Immature natural killer cell (primary cell): Measurements from ENCODE around the gene LITAF. TPM values are rescaled to one million over a fixed set of nuclear protein-coding genes. Genes with fewer than 3 reads are reported as not detected.
"Not testable (repeated sequence)": the region's sequence is repeated elsewhere in the genome, so short reads cannot be mapped to it uniquely, and the experiment has no call there.

Experiments used
- DNase-seq, 3 donors: peaks; one replicate each; pipeline ENCODE4 v3.0.0; 2022; ENCODE audit warnings: mixed read lengths in 1 of 3
- H3K27ac Mint-ChIP-seq, 6 donors: one replicate each; pipeline ENCODE4 v1.8.0; 2020; ENCODE audit warnings: mixed read lengths in 6 of 6, mild to moderate bottlenecking in 5 of 6, inconsistent platforms in 4 of 6, moderate library complexity in 3 of 6
- H3K27me3 Mint-ChIP-seq, 3 donors: one replicate each; pipeline ENCODE4 v1.8.0; 2020 to 2021; ENCODE audit warnings: low read depth in 3 of 3, mild to moderate bottlenecking in 3 of 3, mixed read lengths in 3 of 3, moderate library complexity in 3 of 3, inconsistent platforms in 1 of 3
- H3K36me3 Mint-ChIP-seq, 3 donors: one replicate each; pipeline ENCODE4 v1.8.0; 2020; ENCODE audit warnings: mixed read lengths in 3 of 3, inconsistent platforms in 2 of 3, mild to moderate bottlenecking in 2 of 3
- H3K4me1 Mint-ChIP-seq, 2 donors: one replicate each; pipeline ENCODE4 v1.8.0; 2020; ENCODE audit warnings: inconsistent platforms in 2 of 2, mild to moderate bottlenecking in 2 of 2, mixed read lengths in 2 of 2, moderate library complexity in 1 of 2
- H3K4me3 Mint-ChIP-seq, 5 donors: one replicate each; pipeline ENCODE4 v1.8.0; 2020; ENCODE audit warnings: mild to moderate bottlenecking in 5 of 5, mixed read lengths in 5 of 5, inconsistent platforms in 3 of 5, moderate library complexity in 3 of 5
- H3K9me3 Mint-ChIP-seq, 6 donors: one replicate each; pipeline ENCODE4 v1.8.0; 2020; ENCODE audit warnings: mild to moderate bottlenecking in 6 of 6, mixed read lengths in 6 of 6, inconsistent platforms in 4 of 6, moderate library complexity in 3 of 6
- polyA plus RNA-seq, 3 donors: library from polyadenylated mRNA; unstranded; fragments of 300-500 nt; fragmentation: Illumina TruSeq; gene quantifications; one replicate each; pipeline ENCODE4 v1.2.3, GENCODE V29; 2021

Gene LITAF
- polyA plus RNA-seq, 3 donors from 2014 or later = 1,031 to 1,827 (median 1,086) TPM

DNA sequence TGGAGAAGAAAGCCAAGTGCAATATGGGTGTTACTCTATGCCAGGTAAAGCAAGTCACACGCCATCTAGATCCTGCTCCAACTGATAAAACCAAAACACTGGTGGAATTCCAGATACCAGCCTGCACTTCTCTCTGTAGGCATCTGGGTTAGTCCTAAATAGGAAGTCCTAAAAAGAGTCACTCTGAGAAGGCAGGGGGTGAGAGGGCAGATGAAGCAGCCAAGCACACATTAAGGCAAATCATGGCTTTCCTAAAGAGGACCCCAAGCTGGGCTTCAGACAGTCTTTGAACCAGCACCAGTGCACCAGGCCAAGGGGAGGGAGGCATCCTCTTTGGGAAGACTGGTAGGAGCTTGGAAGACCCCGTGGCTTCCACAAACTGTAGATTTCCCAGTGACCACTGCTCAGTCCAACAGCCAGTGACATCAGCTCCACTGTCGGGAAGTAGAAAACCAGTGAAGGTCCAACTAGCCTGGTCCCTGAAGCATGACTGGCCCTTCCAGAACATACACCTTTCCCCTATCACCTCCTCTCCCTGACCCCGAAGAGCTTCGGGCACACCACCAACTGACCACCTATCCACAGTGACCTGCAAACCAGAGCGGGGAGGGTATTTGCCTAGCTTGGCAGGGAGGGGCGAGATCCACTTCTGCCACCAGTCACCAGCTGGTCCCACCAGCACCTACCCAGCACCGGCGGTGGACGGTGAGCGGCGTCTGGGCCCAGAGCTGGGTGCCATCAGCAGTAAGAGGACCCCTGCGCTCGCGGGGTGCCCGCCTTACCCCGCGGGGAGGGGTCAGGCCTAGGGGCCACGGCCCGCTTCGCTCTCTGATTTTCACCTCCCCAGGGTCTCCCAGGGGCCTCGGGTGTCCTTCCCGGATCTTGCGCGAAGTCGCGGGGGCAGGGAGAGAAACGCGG is 1.0 kb downstream of the LITAF start:
- Mint-ChIP-seq H3K36me3 (peaks cover 0 to 5% (median 3%) of the 10 kb centered on the region in 3 donors), H3K27me3 (peaks cover 16 to 31% (median 28%) of the 10 kb centered on the region in 3 donors), H3K9me3 (no peaks in the 10 kb centered on the region), H3K4me3 (peak overlapping the region; percentile 95 to 100 (median 97)), H3K4me1 (peaks cover 52 to 61% of the 10 kb centered on the region in 2 donors), H3K27ac (peak overlapping the region; percentile 90 to 99 (median 96))
- DNase-seq = peak in 2 of 3 donors; percentile 42 to 43

DNA sequence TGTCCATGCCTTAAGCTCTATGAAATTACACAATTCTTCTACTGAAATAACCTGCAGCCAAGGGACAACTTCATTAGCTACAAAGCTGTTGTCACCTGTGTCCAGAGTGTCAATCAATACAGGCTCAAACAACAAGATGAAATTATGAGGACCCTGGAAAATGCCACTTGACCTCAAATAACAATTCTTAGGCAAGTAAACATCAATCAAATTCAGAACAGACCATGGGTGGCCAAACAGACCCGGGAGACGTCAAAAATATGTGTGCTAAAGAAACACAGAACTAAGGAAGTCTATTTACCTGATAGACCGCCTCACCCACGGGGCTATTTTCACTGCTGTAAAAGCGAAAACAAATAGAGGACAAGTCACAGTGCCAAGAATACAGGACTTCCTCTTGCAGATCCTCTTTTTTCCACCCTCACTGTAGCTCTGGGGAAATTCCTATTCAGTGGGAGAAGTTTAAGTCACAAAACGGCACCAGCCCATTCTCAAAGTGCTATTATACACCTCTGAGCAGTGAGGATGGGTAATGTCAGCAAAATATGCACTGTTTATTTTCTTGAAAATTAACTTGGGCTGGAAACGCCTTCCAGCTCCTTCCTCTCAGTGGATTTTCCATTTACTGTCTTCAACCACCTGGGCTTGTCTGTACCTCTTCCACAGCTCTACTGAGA is 2.7 kb downstream of the LITAF start:
- Mint-ChIP-seq H3K36me3 (peaks cover 0 to 5% (median 3%) of the 10 kb centered on the region in 3 donors), H3K27ac (peak overlapping the region; percentile 90 to 99 (median 96)), H3K4me3 (peak overlapping the region; percentile 95 to 100 (median 97)), H3K4me1 (peaks cover 66 to 76% of the 10 kb centered on the region in 2 donors), H3K9me3 (no peaks in the 10 kb centered on the region), H3K27me3 (peaks cover 21 to 35% (median 28%) of the 10 kb centered on the region in 3 donors)
- DNase-seq = no peak

DNA sequence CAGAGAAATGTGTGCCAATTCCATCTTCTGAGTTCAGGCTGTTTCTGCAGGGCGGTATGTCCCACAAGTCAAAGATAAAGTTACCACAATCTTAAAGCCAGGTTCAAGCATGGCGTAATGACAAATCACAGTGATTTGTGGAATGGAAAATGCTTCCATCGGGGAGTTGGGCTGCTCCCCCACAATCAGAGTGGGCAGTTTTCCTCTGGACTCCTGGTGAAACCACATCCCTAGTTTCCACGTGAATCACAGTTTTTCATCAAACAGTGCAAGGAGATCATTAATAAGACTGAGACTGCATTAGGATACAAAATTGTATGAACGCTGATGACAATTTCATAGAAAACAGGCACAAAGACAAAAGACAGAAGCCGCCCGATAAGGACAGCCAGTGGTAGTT is 3.6 kb downstream of the LITAF start:
- DNase-seq = no peak
- Mint-ChIP-seq H3K27ac (peak overlapping the region; percentile 90 to 99 (median 94)), H3K27me3 (peaks cover 22 to 35% (median 28%) of the 10 kb centered on the region in 3 donors), H3K4me1 (peaks cover 75 to 83% of the 10 kb centered on the region in 2 donors), H3K36me3 (peaks cover 3 to 8% (median 3%) of the 10 kb centered on the region in 3 donors), H3K9me3 (no peaks in the 10 kb centered on the region), H3K4me3 (peak overlapping the region; percentile 83 to 100 (median 97))

DNA sequence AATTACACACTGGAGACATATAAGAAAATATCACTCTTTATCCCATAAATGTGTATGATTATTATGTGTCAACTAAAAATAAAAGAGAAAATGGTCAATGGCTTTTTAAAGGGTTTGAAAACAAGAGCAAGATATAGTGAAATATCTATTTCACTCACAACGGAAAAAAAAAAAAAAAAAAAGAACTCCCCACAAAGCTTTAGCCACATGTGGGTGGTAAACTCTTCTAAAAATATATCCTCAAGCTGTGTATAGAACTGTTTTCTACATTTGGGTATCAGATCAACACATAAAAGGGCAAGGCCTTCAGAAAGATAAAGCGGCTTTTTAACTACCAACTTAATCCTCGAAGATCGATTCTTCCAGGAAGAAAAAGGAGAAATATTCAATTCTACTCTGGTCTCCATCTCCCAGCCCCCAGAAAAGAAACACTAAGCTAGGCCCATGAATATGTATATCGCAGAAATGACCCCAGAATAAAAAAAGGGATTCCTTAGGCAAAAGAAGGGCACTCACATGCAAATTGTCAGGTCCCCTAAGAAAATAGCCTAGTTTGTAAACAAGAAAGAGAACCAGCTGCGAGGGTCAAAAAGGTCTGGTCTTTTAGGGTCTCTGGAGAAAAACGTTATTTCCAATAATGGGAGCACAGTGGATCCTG is 4.4 kb downstream of the LITAF start:
- H3K27me3 Mint-ChIP-seq = peaks cover 23 to 31% (median 26%) of the 10 kb centered on the region in 3 donors
- DNase-seq = no peak
- H3K36me3 Mint-ChIP-seq = peaks cover 3 to 8% (median 3%) of the 10 kb centered on the region in 3 donors
- H3K4me1 Mint-ChIP-seq = peaks cover 76 to 85% of the 10 kb centered on the region in 2 donors
- peak overlapping the region; percentile 90 to 99 (median 94) for H3K27ac Mint-ChIP-seq
- H3K9me3 Mint-ChIP-seq = no peaks in the 10 kb centered on the region
- H3K4me3 Mint-ChIP-seq = peak overlapping the region; percentile 83 to 100 (median 97)

DNA sequence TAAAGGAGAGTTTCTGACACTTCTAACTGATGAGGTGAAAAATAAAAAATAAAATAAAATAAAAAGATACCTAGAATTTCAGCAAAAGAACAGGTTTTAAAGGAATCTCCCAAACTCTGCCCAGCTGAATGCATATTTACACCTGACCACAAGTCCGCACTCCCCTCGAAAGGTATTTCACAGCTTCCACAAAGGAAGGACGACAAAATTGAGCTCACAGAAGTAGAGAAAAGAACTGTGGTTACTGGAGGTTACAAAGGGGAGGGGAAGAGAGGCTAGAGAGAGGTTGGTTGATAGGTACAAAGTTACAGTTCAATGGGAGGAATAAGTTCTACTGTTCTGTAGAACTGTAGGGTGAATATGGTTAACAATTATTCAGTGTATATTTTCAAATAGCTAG is 5.0 kb downstream of the LITAF start:
- Mint-ChIP-seq H3K4me3 (peak overlapping the region; percentile 83 to 100 (median 97)), H3K27me3 (peaks cover 21 to 29% (median 22%) of the 10 kb centered on the region in 3 donors), H3K9me3 (no peaks in the 10 kb centered on the region), H3K27ac (peak overlapping the region; percentile 90 to 99 (median 94)), H3K4me1 (peaks cover 78 to 88% of the 10 kb centered on the region in 2 donors), H3K36me3 (peaks cover 3 to 12% (median 6%) of the 10 kb centered on the region in 3 donors)
- DNase-seq = peak in 1 of 3 donors; percentile 49

DNA sequence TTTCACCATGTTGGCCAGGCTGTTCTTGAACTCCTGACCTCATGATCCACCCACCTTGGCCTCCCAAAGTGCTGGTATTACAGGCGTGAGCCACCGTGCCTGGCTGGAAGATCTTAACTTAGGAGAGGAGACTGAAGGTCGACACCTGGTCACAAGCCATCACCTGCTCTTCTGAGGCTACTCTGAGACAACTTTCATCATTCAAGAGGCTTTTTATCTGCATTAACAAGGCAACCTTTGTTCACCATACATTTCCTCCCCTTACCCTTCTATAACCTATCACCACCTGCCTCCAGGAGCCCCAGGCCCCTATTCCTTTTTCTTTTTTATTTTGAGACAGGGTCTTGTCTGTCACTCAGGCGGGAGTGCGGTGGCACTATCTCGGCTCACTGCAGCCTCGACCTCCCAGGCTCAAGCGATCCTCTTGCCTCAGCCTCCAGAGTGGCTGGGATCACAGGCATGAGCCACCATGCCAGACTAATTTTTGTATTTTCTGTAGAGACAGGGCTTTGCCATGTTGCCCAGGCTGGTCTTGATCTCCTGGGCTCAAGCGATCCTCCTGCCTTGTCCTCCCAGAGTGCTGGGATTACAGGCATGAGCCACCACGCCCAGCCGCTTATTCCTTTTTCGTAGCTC is 6.2 kb downstream of the LITAF start:
- H3K27ac Mint-ChIP-seq = peak overlapping the region; percentile 85 to 99 (median 94)

DNA sequence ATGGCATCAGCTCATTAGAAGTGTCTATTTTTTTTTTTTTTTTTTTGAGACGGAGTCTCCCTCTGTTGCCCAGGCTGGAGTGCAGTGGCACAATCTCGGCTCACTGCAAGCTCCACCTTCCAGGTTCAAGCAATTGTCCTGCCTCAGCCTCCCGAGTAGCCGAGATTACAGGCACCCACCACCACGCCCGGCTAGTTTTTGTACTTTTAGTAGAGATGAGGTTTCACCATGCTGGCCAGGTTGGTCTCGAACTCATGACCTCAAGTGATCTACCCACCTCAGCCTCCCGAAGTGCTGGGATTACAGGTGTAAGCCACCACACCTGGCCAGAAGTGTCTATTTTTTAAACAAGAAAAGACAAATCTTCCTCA is 9.4 kb downstream of the LITAF start:
- Mint-ChIP-seq H3K4me3 (peak overlapping the region; percentile 24 to 76 (median 69)), H3K36me3 (peaks cover 3 to 17% (median 11%) of the 10 kb centered on the region in 3 donors), H3K27ac (peak overlapping the region; percentile 79 to 97 (median 90)), H3K4me1 (peaks cover 92% of the 10 kb centered on the region in 2 donors), H3K27me3 (peaks cover 13 to 34% (median 30%) of the 10 kb centered on the region in 3 donors)
- H3K9me3 Mint-ChIP-seq, DNase-seq: not testable (repeated sequence)

More for the DNA sequence above, 6.2 kb downstream of the LITAF start:
- H3K36me3 Mint-ChIP-seq = peaks cover 3 to 14% (median 6%) of the 10 kb centered on the region in 3 donors
- H3K9me3 Mint-ChIP-seq = no peaks in the 10 kb centered on the region
- DNase-seq = no peak
- H3K27me3 Mint-ChIP-seq = peaks cover 16 to 29% (median 21%) of the 10 kb centered on the region in 3 donors
- peak overlapping the region; percentile 75 to 100 (median 97) for H3K4me3 Mint-ChIP-seq
- peaks cover 89 to 92% of the 10 kb centered on the region in 2 donors for H3K4me1 Mint-ChIP-seq

DNA sequence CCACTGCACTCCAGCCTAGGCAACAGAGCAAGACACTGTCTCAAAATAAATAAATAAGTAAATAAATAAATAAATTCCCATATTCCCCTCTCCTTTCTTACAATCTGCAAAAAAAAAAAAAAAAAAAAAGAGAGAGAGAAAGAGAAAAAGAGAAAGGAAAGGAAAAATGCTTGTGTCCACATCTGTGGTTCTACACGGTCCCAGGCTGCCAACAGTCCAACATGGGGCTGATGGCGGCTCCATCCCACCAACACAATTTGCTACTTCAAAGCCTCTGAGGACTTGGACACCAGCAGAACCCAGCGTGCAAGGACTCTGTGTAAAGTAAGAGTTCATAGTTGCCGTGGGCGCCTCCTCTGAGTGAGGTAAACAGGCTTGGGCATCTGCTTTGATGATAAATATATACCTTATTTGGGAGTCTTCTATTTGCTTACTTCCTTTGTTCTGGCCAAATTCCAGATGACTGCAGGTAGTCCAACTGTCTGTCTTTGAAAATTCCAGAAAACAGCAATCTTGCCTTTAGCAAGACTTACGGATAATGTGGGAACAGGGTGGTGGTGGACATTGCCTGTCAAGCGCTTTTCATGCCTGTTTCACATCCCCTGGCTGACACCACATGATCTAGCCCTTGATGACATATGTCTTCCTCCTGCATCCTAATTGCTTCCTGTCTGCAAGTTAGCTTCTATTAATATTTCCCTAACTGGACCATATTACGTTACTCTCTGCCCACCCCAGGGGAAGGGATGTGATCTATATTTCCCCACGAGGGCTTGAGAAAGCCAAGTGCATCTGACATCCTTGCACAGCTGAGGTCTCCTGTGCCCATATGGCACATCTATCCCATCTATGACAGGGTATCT is 10.1 kb downstream of the LITAF start:
- Mint-ChIP-seq H3K9me3 (no peaks in the 10 kb centered on the region), H3K27me3 (peaks cover 17 to 35% (median 31%) of the 10 kb centered on the region in 3 donors), H3K27ac (peak overlapping the region; percentile 79 to 97 (median 91)), H3K36me3 (peaks cover 3 to 20% (median 16%) of the 10 kb centered on the region in 3 donors), H3K4me3 (peak overlapping the region; percentile 54 to 76 (median 72)), H3K4me1 (peaks cover 92% of the 10 kb centered on the region in 2 donors)
- no peak for DNase-seq

DNA sequence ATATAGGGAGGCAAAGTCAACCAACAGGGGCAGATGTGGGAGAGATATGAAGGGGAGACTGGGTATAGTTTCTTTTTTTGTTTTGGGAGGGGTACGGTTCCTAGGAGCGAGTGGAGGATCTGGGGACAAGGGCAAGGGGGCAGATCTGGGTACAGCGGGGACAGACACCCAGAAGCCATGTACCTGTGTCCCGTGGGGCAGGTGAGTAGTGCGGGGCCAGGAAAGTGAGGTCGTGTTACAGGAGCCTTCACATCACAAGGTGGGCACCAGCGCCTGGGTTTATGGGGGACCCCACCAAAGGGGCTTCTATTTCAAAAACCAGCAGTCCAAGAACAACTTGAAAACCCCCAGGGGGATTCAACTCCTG is 11.5 kb downstream of the LITAF start:
- peak overlapping the region; percentile 76 to 87 (median 84) for H3K4me3 Mint-ChIP-seq
- H3K27ac Mint-ChIP-seq = peak overlapping the region; percentile 88 to 98 (median 94)
- H3K27me3 Mint-ChIP-seq = peaks cover 29 to 38% (median 34%) of the 10 kb centered on the region in 3 donors
- no peak for DNase-seq
- H3K9me3 Mint-ChIP-seq = no peaks in the 10 kb centered on the region
- H3K4me1 Mint-ChIP-seq = peaks cover 92 to 93% of the 10 kb centered on the region in 2 donors
- peaks cover 3 to 22% (median 20%) of the 10 kb centered on the region in 3 donors for H3K36me3 Mint-ChIP-seq

DNA sequence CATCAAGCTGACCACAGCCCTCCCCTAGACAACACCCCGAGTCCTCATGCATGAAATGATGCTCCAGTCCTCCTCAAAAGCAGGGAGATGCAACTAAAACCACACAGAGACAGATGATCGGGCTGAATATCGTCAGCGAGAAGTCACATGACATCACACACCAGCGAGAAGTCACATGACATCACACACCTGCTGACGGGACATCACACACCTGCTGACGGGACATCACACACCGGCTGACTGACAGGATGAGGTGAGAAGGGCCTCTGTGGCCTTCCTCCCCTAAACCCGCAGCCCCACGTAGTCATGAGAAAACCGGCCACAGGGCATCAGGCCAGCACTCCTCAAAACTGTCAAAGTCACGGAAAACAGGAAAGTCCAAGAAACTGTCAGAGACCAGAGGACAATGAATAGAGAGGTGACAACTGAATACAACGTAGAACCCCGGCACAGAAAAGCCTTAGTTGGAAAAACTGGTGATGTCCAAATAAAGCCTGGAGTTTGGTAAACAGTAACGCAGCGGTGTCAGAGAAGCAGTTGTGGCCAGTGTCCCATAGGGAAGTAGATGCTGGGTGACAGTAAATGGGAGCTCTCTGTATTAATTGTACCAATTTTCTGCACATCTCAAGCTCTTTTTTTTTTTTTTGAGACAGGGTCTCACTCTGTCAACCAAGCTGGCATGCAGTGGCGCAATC is 14.3 kb downstream of the LITAF start:
- Mint-ChIP-seq H3K27me3 (peaks cover 29 to 41% (median 35%) of the 10 kb centered on the region in 3 donors), H3K4me1 (peaks cover 95% of the 10 kb centered on the region in 2 donors), H3K9me3 (no peaks in the 10 kb centered on the region)

DNA sequence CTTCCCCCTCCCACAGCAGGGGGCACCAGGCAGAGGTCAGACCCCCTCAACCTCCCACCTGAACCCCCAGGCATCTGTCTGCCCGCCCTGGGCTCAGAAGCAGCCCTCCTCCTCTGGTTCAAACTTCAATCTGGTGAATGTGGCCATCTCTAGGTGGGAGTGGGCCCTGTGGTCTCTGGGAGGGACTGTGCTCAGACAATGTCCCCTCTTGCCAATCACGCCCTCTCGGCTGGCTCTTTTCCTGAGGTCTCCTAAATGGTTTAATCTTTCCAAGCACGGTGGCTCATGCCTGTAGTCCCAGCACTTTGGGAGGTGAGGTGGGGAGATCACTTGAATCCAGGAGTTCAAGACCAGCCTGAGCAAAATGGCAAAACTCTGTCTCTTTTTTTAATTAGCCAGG is 15.2 kb downstream of the LITAF start:
- Mint-ChIP-seq H3K4me3 (peak overlapping the region; percentile 38 to 88 (median 76)), H3K4me1 (peaks cover 95% of the 10 kb centered on the region in 2 donors), H3K36me3 (peaks cover 8 to 29% (median 24%) of the 10 kb centered on the region in 3 donors), H3K9me3 (no peaks in the 10 kb centered on the region), H3K27me3 (peaks cover 29 to 41% (median 37%) of the 10 kb centered on the region in 3 donors), H3K27ac (peak overlapping the region; percentile 97 to 100 (median 98))
- DNase-seq = no peak

More for the DNA sequence above, 14.3 kb downstream of the LITAF start:
- Mint-ChIP-seq H3K27ac (peak overlapping the region; percentile 97 to 100 (median 98)), H3K36me3 (peaks cover 4 to 25% (median 24%) of the 10 kb centered on the region in 3 donors), H3K4me3 (peak overlapping the region; percentile 76 to 88 (median 82))
- DNase-seq = peak; percentile 89 to 91 (median 90)
